ENCODE results near the gene CASS4. TPM values are rescaled to one million over a fixed set of nuclear protein-coding genes. Genes with fewer than 3 reads are reported as not detected.

The CASS4 gene
- total RNA-seq, 1 donor from 2014 or later: 0.40 TPM

DNA sequence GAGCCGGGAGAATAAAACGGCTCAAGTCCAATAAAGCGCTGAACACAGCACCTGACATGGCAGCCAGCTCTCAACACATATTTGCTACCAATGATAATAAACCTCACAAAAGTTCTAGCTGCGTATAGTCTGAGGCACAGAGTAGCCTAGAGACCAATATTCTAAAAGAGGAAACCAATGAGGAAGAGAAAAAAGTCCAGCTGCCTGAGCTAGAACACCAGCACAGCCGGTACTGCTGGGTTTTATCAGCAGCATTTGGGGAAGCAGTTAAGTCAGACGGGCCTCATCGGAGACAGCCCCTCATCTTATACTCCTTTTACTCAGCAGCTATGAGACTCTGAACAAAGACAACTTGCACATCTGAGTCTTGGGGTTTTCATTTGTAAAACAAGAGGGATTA is 53.9 kb downstream of the CASS4 start:
- intact Hi-C loops (cut with DNase I): no loop called here
- DNase-seq (no peak), ATAC-seq (ENCODE audit: poor library complexity) (no peak)

DNA sequence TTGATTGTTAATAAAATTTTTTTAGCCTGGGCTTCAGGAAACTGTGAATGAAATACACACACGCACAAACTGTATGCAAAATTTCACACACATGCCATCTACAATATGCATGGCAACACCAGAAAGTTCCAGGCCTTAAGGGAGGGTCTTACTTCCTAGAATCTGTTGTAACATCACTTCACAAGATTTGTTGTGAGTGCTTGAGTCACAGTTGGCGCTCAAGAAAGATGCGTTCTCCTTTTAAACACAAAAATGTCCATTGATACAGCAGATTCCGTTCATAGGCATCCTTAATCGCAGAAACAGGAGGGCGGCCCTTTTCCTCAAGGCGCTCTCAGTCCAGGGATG is 55.9 kb downstream of the CASS4 start:
- ATAC-seq (ENCODE audit: poor library complexity): no peak

DNA sequence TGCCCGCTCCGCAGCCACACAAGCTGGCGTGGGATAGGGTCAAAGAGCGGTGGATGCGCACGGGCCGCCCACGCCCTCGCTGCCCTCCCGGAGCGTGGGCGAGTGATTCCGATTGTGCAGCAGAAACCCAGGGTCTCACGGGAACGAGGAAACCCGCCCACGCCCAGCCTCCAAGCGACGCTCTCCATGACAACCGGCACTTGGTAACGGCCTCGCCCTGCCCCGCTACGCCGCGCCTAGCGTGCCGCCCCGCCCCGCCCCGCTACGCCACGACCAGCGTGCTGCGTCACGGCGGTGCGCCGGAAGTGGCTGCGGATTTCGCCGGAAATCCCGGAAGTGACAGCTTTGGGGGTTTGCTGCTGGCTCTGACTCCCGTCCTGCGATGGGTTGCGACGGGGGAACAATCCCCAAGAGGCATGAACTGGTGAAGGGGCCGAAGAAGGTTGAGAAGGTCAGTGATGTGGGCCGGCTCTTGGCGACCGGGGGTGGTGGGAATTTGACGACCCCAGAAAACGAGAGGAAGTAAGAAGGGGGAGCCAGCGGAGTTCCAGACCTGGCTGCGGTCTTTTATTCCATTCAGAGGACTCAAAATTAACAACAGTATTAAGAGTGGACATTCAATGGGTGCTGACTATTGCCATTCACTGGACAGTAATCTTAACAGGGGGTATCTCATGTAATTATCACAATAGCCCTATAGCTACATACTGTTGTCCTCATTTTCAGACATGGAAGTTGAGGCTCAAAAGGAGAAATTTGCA is 56.4 kb downstream of the CASS4 start, which contains the start of gene RTF2:
TSS of gene RTF2 (plus strand) at position 312 of the 761 bp plus-strand sequence. CDS start at position 383, 71 bp downstream.
- ATAC-seq (ENCODE audit: poor library complexity) (peak; percentile 100), DNase-seq (peak; percentile 96)
- intact Hi-C loops (cut with DNase I): loop anchor here (1.0 kb wide), 1 partner anchor 76 kb away; the partner anchor contains the start of genes AURKA and CSTF1

More for the DNA sequence above, 55.9 kb downstream of the CASS4 start:
- DNase-seq: no peak
- intact Hi-C loops (cut with DNase I): loop anchor here (1.0 kb wide), 1 partner anchor 76 kb away; the partner anchor contains the start of genes AURKA and CSTF1

DNA sequence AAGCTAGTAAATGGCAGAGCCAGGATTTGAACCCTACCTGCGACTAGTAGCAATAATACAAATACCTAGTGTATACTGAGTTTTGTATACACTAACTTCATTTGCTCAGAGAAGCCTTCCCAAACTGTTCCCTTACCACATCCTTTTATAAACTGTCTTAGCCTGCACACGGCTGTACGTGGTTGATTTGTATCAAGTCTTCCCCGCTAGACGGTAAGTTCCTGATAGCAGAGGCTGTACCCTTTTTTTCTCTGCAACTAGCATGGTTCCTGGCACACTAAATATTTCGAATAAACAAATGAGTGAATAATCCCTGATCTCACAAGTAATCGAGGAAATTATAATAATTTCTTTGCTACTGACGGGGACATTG is 57.0 kb downstream of the CASS4 start:
- no peak for DNase-seq
- intact Hi-C loops (cut with DNase I): no loop called here

DNA sequence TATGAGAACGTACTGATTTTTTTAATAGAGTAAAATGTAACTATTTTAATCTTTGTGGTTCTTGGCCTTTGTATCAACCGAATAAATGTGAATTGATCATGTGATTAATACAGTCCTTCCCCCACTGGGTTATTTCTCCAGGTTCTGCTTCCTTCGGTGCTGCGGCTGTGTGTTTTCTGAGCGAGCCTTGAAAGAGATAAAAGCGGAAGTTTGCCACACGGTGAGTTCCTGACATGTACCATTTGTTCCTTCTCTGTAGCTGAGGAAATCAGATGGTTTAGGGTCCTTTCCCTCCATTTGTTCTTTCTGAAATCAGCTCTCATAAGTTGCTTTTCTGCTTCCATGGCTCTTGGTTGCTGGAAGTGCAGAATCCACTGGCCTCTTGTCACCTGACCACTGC is 71.9 kb downstream of the CASS4 start:
- ATAC-seq (ENCODE audit: poor library complexity): no peak
- no peak for DNase-seq
- intact Hi-C loops (cut with DNase I): no loop called here

More for the DNA sequence above, 57.0 kb downstream of the CASS4 start:
- no peak for ATAC-seq (ENCODE audit: poor library complexity)

DNA sequence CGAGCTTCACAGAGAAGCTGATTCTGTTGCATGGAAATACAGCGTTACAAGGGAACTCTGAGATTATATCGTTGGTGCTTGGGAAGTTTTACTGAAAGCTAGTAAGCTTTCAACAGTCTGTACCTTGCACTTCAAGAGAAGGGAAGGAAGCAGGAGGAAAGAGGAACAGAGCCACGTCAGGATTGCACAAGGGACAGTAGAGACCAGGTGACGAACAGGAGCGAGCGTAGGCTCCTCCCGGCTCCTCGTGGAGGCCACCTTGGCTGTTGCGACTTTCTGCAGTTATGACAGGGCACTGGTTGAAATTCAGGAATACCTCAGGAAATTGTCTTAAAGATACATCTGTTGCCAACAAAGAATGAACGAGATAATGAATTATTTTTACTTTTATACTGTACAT is 75.2 kb downstream of the CASS4 start:
- intact Hi-C loops (cut with DNase I): no loop called here
- DNase-seq (no peak), ATAC-seq (ENCODE audit: poor library complexity) (no peak)

DNA sequence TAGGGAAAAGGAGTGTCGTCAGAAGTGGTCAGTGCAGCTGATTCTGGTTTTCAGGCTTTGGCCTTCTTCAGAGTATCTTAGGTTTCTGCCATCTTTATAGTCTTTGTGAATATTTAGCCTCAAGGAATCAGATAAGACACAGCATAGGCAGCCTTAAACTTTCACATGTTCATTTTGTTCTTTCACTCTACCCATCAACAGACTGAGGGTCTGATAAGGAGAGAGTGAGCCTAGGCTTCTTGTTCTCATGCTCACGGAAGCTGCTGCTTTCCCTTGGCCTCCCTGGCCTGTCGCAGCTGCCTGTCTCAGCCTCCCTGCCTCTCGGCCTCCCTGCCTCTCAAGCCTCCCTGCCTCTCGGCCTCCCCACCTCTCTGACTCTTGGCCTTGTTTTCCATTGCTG is 76.5 kb downstream of the CASS4 start:
- ATAC-seq (ENCODE audit: poor library complexity) (no peak), DNase-seq (no peak)
- intact Hi-C loops (cut with DNase I): no loop called here

DNA sequence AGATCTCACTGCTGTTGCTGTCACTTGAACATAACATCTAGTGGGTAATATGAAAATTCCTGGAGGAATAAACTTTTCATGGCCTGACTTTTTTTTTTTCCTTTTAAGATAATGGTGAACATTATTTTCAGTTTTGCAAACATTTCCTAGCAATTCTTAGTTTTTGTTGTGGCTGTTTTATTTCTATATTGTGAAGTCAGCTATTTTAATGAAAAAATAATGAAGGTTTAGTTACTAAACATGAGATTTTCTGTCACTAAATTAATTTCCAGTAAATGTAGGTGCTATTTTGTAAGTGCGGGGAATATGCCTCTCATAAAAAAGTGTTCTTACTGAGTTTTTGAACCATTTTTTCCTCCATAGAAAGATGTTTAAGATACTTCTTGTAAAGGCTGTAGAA is 89.1 kb downstream of the CASS4 start:
- intact Hi-C loops (cut with DNase I): no loop called here
- DNase-seq (no peak), ATAC-seq (ENCODE audit: poor library complexity) (no peak)

DNA sequence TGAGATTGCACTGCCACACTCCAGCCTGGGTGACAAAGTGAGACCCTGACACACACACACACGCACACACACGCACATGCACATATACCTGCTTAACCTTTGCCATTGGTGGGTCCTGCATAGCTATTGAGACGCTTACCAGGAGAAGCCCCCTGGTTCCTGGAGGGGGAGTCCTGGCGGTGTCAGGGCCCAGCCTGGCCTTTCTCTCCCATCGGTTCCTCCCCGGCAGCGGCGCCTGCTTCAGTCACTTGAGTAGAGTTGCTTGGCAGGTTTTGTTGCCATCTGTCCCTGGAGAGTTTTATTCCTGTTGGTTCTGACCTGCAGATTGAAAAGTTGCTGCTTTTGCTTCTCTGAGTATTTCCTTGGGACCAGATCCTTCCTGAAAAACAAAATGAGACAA is 91.9 kb downstream of the CASS4 start:
- ATAC-seq (ENCODE audit: poor library complexity): no peak
- intact Hi-C loops (cut with DNase I): no loop called here
- no peak for DNase-seq

DNA sequence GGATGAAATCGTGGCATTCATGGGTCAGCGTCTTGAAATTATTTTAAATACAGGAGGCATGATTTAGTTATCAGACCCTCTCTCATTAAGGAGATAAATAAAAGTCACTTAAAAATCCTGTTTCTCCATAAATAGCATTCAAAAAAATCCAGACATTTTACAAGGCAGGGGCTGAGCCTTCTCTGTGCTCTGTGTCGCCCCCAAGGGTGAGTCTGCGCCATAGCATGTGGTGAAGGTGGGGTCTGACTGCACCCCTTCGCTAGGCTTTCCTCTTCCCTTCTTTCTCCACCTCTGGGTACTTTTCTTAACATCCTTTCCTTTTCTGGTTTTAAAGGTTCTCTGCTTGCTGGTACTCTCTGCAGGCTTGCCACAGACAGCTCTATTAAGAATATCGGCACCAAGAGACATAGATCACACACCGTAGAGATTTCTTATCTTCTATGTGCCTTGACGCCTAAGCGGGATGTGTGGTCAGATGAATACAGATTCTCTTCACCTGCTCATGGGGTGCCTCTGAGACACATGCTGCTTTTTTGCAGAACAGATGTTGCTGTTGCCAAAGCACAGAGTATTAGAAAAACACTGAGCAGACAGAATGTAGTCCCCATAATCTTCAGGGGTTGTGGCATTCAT is 92.4 kb downstream of the CASS4 start:
- no peak for DNase-seq
- intact Hi-C loops (cut with DNase I): no loop called here
- no peak for ATAC-seq (ENCODE audit: poor library complexity)

DNA sequence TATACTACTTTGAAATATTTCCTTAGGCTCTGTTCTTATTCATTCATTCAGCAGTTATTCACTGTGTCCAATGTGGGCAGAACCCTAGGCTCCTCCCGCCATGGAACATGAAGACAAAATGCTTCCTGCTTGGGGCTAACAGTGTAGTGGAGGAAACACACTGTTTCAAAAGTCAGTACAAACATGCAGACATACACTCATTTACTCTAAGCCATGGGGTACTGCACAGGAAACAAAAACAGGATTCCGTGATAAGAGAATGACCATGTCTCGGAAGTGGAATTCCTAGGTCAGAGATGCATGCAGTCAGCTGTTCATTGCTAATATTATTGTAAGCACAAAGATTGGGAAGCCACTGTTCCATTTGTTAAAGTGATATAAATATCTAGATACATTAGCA is 94.0 kb downstream of the CASS4 start:
- intact Hi-C loops (cut with DNase I): no loop called here
- ATAC-seq (ENCODE audit: poor library complexity) (no peak), DNase-seq (no peak)

Other genes with a start within 250 kb of the CASS4 start
- not detected for gene MC3R, start 163.5 kb upstream of the CASS4 start, total RNA-seq
- gene FAM210B, start 53.3 kb upstream of the CASS4 start, total RNA-seq: 61.3 TPM
- gene AURKA, start 20.0 kb upstream of the CASS4 start, total RNA-seq: 6.0 TPM
- 16.8 TPM for gene CSTF1, start 19.6 kb upstream of the CASS4 start, total RNA-seq
- gene RTF2, start 56.4 kb downstream of the CASS4 start, total RNA-seq: 78.7 TPM
- not detected for gene FAM209A, start 112.5 kb downstream of the CASS4 start, total RNA-seq
- gene FAM209B, start 121.0 kb downstream of the CASS4 start, total RNA-seq: 0.35 TPM
- 0.16 TPM for gene TFAP2C, start 217.0 kb downstream of the CASS4 start, total RNA-seq

All from Right ventricle myocardium superior (tissue), 1 donor.